Keratinocyte (primary cell): ENCODE data around the gene EIF4ENIF1.

Source experiments
- CTCF ChIP-seq, 3 experiments: IDR thresholded peaks in 1 of 3; conservative IDR thresholded peaks in 1 of 3; optimal IDR thresholded peaks in 1 of 3; 2 replicates in 2 of 3; 3 replicates in 1 of 3; pipeline versions ENCODE3 to v1.5.1; 2011; ENCODE audit warnings: low read length in 3 of 3, mild to moderate bottlenecking in 3 of 3, moderate library complexity in 2 of 3, control low read depth in 1 of 3, inconsistent platforms in 1 of 3; ENCODE audit not compliant: insufficient read depth in 2 of 3; ENCODE audit errors: extremely low read depth in 1 of 3
- EZH2 ChIP-seq: IDR thresholded peaks from one replicate; pipeline ENCODE4 v1.6.1; 2012; ENCODE audit warnings: inconsistent platforms, mild to moderate bottlenecking, low read length, moderate library complexity

- TF ChIP-seq CTCF (optimal IDR thresholded peaks at IDR 0.05 in 1 of 3, IDR thresholded peaks at IDR 0.05 in 1 of 3, conservative IDR thresholded peaks at IDR 0.05 in 1 of 3; ENCODE audit: extremely low read depth in 1 of 3, insufficient read depth in 2 of 3, low read length in 3 of 3) (no peak), EZH2 (no peak)
Observed at GRCh38 chr22:31508536-31508935, 18.9 kb upstream of the EIF4ENIF1 start.
